ENCODE measurements around the gene EIF2AK2.
A peak's percentile ranks its signal among the peaks of the same experiment; 100 is the strongest.

The EIF2AK2 gene

DNA sequence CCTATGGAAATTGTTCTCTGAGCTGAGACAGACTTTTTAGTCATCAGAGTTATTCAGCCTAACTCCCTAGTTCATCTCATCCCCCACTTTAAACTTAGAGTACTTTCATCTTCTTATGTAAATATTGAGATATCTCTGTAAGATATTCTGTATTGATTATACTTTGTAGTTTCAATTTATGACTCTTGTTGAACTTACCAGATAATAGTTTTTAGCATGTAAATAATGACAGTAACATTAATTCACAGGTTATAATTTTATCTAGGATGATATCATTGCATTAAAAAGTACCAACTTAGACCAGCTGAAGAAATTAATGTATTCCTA lies 14.8 kb upstream of the EIF2AK2 start:
- no peak for DNase-seq (ENCODE audit: low read depth in 2 of 2, low spot score in 1 of 2)

DNA sequence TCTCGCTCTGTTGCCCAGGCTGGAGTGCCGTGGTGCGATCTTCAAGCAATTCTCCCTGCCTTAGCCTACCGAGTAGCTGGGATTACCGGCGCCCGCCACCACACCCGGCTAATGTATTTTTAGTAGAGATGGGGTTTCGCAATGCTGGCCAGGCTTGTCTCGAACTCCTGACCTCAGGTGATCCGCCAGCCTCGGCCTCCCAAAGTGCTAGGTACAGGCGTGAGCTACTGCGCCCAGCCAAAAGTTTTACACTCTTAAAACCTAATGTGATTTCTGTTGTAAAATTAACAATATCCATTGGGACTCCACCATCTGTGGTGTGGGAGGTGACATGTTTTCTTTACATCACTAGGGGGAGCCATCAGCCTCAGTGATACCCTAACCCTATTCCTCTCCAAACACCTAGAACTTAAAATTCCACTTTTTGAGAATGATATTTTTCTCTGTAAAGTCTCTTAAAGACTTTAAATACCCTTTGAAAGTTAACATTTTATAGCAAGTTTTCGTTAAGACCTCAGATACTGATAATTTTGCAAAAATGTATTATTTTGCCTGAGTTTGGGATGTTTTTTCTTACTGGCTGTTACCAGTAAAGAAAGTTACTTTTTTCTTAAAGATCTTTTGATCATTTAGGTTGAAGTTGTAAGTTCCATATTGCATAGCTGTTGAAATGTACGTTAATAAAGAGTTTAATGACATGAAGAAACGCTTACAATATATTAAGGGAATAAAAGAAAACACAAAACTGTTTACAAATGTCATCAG lies 11.6 kb upstream of the EIF2AK2 start:
- DNase-seq (ENCODE audit: low read depth in 2 of 2, low spot score in 1 of 2): no peak

DNA sequence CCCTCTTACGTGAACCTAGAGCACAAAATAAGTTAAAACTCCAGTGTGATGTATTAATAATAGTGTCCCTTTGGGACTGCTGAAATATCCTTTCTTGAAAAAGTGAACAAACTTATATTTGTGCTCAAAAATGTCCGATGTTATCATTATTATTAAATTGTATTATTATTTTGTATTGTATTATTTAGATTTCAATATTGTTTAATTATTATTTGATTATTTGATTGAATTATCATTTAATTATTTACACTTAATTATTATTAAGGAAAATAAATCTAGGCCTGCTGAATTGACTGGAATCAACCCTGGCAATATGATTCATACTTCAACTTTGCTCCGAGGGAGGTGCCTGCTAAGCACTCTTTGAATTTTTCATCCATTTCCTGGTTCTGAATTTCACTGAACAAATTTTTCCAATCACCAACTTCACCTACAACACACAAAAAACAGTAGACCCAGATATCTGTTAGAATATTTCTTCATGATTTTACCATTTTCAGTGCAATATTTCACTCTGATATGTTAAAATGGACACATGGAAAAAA lies 10.9 kb upstream of the EIF2AK2 start:
- DNase-seq (ENCODE audit: low read depth in 2 of 2, low spot score in 1 of 2): no peak

DNA sequence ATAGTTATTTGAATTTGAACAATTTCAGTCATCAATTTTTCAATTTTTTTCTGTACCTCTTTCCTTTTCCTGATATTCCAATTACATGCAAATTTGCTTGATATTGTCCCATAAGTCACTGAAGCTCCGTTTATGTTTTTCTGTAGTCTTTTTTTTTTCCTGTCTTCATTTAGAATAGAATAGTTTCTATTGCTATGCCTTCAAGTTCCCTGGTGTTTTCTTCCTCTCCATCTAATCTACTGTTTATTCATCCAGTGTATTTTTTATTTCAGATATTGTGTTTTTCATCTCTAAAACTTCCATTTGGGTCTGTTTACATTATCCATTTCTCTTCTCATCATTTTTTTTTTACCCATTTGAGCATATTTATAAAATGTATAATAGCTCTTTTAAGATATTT lies 8.0 kb upstream of the EIF2AK2 start:
- DNase-seq (ENCODE audit: low read depth in 2 of 2, low spot score in 1 of 2): no peak

DNA sequence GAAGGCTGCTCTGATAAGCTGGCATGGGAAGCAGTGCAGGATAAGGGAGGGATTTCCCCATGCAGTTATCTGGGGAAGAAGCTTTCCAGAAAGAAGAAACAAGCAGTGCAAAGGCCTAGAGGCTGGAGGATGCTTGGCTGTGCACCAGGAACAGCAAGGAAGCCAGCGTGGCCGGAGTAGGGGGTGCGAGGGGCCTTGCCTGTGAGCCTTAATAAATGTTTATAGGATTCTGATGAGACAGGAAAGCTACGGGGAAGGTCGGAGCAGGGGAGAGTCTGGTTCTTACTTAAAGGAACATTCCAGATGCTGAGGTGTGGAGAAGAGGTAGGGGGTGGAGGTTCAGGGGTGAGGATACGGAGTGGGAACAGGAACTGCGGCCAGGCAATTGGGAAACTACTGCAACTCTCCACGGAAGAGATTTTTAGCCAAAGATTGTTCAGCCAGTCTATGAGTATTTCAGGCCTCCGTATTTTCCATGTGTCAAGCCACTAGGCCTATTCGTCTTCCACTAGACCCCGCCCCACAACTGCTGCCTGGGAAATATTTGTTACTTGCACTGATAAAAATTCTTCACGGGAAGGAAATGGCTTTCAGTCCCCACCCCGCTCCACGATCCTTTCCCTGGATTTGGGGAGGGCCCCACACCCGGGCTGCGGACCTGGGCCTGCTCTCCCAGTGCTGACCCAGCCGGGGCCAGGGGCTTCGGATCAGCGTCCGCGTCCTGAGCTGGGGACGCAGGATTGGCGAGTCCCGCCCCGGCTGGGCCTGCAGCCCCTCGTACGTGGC lies 516 bp downstream of the EIF2AK2 start:
- peak in 1 of 2 donors; percentile 9 for DNase-seq (ENCODE audit: low read depth in 2 of 2, low spot score in 1 of 2)

DNA sequence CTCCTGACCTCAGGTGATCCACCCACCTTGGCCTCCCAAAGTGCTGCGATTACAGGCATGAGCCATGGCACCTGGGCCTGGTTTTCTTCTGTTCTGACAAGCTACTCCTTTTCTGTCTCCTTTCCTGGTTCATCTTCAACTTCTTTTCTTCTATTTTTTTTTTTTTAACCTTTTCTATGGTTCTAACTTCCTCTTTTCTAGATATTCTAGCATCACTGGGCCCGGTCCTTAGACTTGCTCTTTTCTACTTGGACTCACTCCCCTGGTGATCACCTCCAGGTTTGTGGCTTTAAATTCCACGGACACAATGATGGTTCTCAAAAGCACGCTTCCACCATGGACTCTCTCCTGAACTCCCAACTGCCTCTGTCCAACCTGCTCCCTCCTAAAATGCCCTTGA lies 2.0 kb downstream of the EIF2AK2 start:
- DNase-seq (ENCODE audit: low read depth in 2 of 2, low spot score in 1 of 2): no peak

DNA sequence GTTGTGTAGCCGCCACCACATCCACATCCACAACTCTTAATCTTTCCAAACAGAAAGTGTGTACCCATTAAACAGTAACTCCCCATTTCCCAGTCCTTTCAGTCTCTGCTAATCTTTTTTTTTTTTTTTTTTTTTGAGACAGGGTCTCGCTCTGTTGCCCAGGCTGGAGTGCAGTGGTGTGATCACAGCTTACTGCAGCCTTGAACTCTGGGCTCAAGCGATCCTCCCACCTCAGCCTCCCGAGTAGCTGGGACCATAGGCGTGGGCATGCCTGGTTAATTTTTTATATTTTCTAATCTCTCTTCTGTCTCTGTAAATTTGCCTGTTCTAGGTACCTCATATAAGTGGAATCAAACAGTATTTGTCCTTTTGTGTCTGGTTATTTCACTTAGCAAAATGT lies 3.6 kb downstream of the EIF2AK2 start:
- no peak for DNase-seq (ENCODE audit: low read depth in 2 of 2, low spot score in 1 of 2)

DNA sequence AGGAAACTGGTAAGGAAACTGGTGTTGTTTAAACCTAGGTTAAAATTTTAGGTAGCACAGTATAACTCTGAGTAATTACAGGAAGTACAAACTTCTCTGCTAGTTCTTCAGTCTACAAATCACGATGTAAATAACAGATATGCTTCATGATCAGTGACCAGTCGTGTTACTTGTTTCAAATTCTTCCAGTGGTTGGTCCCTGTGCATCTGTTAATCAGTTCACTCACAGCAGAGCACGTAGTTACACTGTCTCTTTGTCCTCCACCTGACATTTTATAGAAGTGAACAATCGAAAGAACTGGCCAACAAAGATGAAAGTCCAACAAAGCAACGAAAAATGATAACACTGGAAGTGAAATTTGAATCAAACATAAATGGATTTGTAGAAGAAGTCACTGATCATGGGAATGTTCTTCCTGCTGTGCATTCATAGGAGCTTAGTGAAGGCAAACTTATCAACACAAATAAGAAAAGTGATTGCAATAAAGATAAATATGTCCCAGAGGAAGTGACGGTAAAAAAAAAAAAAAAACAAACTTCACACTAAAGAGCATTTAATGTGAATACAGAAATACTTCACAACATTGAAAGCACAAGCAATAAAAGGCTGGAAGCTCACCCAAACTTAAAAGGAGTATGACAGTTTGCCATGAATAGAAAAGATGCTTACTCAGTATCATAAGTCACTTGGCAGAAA lies 7.0 kb downstream of the EIF2AK2 start:
- DNase-seq (ENCODE audit: low read depth in 2 of 2, low spot score in 1 of 2): no peak

DNA sequence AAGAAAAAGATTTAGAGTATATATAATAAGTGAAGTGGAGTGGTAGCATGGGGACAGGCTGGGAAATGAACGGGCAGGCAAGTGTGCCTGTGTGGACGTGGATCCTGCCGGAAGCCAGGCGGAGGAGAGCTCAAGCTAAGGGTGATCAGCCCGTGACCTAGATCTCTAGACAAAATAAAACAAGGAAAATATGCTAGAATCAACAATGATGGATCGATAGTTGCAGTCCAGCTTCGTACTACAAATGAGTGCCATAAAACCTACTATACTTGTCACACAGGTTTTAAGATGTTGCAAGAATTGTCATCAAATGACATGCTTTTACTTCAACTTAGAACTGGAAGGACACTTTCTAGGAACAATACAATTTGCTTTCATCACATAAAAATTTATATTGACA lies 8.5 kb downstream of the EIF2AK2 start:
- no peak for DNase-seq (ENCODE audit: low read depth in 2 of 2, low spot score in 1 of 2)

DNA sequence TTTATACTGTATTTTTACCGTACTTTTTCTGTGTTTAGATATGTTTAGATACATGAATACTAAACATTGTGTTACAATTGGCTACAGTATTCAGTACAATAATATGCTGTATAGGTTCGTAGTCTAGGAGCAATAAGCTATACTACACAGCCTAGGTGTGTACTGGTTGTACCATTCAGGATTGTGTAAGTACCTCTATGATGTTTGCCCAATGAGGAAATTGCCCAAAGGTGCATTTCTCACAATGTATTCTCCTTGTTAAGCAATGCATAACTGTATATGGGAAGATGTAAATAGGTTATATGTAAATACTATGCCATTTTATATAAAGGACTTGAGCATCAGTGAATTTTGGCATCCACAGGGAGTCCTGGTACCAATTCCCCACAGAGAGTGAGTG lies 10.7 kb downstream of the EIF2AK2 start:
- DNase-seq (ENCODE audit: low read depth in 2 of 2, low spot score in 1 of 2): no peak

DNA sequence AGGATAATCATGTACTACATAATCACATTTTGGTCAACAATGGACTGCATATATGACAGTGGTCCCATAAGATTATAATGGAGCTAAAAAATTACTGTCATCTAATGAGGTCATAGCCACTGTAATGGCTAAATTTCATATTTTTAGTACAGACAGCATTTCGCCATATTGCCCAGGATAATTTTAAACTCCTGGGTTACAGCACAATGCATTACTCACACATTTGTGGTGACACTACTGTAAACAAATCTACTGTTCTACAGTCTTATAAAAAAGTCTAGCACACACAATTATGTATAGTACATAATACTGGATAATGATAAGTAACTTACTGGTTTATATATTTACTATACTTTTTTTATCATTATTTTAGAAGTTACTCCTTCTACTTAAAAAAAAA lies 12.8 kb downstream of the EIF2AK2 start:
- DNase-seq (ENCODE audit: low read depth in 2 of 2, low spot score in 1 of 2): no peak

DNA sequence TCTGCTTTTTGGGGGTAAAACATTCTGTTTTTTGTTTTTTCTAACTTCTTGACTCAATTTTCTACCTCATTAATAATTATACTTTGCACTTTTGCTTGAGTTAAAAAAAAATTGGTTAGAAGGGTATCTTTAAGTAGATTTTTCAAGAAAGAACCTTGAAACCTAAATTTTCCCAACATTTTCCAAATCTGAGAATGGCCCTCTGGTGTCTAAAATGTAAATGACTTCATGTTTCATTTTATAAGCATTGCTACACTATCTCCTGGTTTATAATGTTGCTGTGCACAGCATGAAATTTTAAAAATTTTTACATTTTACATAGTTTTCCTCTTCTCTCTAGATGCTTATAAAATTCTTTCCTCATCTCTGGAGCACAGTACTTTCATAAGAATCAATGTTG lies 14.2 kb downstream of the EIF2AK2 start:
- DNase-seq (ENCODE audit: low read depth in 2 of 2, low spot score in 1 of 2): no peak

DNA sequence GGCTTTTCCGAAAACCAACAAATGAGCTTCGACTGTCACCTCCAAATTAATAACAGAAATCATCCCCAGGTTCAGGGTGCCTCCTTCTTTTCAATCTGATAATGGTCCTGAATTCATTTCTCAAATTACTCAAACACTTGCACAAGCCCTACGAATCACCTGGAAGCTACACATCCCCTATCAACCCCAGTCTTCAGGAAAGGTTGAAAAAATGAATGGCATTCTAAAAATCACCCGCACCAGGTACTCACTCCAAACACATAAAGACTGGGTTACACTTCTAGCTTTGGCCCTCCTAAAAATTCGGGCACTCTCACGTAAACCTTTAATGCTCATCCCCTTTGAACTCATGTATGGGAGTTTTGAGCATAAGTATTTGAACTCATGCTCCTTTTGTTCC lies 23.9 kb downstream of the EIF2AK2 start:
- DNase-seq (ENCODE audit: low read depth in 2 of 2, low spot score in 1 of 2): no peak

DNA sequence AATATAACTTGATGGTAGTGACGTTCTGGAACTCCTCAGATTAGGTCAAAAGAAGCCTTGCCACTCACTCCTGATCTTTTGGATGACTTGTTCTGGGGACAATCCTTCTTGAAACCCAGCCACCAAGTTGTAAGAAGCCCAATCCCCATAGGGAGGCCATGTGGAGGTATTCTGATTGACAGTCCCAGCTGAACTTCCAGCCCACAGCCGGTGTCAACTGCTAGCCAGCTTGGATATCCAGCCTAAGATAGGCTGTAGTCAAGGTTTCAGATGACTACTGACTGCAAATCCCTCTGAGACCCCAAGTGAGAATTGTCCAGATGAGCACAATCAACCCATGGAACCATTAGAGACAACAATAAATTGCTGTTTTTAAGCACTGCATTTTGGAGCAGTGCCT lies 31.4 kb downstream of the EIF2AK2 start:
- no peak for DNase-seq (ENCODE audit: low read depth in 2 of 2, low spot score in 1 of 2)

DNA sequence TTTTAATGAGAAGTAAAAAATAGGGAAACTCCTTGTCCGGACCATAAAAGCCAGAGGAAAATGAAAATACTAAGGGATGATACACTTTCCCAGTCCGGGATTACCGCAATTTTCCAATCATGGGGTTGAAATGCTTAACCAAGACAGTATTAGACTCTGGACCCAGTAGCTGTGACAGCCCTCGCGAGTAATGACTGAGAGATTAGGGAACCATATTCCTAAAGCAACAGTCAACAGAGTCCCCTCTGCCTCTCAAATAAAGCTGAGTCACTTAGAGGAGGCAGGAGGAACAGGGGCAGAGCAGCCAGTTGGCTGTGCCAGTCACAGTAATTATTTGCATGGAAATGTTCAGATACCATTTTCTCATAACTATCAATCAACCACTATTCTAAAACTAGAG lies 37.6 kb downstream of the EIF2AK2 start:
- DNase-seq (ENCODE audit: low read depth in 2 of 2, low spot score in 1 of 2): no peak

DNA sequence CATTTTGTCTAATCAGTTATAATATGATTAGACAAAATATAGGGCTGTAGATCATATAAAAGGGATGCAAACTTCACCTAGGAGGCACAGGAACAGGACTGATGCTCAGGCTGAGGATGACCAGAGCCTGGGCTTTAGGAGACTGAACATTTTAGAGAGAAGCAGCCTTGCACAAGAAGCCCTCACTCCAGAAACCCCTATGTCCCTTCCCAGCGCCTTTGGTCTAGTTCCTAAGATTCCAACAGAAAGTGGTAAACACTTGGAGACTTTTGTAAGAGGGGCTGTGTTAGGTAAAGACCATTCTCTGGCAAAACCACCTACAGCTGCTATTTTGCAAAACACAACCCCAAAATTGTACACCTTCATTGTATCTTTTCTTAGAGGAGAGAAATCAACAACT lies 39.2 kb downstream of the EIF2AK2 start:
- no peak for DNase-seq (ENCODE audit: low read depth in 2 of 2, low spot score in 1 of 2)

DNA sequence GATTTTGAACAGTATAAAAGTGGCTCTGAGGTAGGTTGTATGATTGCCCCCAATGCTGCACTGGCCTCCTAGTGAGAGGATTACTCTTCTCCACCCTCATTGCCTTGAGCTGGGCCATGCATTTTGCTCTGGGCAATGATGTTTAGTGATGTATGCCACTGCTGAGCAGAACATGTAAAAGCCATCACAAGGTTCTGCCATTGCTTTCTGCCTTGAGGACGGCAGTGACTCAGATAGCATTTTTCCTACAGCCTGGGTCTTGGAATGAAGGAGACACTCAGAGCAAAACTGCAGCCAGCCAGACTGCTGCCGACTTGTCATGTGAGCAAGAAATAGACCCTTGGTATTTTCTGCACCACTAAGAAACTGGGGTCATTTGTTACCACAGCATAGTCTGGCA lies 44.8 kb downstream of the EIF2AK2 start:
- no peak for DNase-seq (ENCODE audit: low read depth in 2 of 2, low spot score in 1 of 2)

DNA sequence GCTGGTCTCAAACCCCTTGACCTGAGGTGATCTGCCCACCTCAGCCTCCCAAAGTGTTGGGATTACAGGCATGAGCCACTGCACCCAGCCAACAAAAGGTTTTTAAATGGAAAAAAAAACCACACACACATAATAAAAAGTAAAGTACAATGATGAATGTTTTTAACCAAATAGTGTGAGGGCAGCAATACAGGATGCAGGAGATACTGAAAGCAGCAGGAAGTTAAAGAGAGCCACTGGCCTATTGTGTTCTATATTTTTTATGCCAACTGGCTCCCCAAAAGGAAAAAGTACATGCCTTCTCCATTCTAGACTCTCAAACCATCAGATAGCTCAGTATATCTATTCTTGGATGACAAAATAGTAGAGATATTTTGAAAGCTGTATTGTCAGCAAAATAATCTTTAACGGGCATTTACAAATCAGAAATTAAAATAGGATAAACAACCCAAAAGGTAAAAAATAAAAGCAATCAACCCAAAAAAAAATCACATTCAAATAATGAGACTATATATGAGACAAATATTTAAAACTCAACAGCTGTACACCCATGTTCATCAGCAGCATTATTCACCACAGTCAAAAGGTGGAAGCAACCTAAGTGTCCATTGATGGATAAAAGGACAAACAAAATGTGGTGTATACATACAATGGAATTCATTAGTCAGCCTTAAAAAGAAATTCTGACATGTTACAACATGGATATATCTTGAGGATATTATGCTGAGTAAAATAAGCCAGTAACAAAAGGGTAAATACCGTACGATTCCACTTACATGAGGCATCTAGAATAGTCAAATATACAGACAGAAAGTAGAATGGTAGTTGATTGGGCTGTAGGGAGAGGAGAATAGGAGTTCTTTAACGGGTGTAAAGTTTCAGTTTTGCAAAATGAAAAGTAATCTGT lies 46.2 kb downstream of the EIF2AK2 start:
- DNase-seq (ENCODE audit: low read depth in 2 of 2, low spot score in 1 of 2): no peak

DNA sequence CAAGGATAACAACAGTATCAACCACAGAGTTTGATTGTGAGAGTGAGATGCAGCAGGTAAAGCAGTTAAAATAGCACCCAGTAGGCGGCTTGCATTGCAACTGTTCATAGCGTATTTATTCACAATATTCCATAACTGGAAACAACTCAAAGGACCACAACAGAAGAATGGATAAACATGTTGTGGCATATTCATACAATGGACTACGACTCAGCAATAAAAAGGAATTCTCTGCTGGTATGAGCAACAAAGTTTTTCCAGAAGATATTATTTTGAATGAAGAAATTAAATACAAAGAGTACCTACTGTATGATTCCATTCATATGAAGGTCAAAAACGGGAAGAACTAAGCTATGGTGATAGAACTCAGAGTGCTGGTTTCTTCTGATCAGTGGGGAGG lies 47.3 kb downstream of the EIF2AK2 start:
- no peak for DNase-seq (ENCODE audit: low read depth in 2 of 2, low spot score in 1 of 2)

DNA sequence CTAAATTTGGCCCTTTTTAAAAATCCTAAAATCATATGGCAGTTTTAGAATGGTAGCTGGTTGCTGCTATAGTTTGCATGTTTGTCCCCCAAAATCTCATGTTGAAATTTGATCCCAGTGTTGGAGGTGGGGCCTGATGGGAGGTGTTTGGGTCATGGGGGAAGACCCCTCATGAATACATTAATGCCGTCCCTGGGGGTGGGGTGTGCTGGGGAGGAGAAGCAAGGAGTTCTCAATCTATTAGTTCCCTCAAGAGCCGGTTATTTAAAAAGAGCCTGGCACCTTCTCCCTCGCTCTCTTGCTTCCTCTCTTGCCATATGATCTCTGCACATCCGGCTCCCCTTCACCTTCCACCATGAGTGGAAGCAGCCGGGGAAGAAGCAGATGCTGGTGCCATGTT lies 51.6 kb downstream of the EIF2AK2 start:
- no peak for DNase-seq (ENCODE audit: low read depth in 2 of 2, low spot score in 1 of 2)

DNA sequence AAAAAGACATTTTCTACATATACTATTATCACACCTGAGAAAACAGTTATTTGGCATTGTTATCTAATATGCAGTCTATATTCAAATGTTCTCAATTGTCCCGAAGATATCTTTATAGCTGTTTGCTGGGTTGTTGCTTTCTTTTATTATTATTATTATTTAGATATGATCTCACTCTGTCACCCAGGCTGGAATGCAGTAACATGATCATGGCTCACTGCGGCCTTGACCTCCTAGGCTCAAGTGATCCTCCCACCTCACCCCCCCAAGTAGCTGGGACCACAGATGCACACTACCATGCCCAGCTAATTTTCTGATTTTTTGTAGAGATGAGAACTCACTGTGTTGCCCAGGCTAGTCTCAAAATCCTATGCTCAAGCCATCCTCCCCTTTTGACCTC lies 52.6 kb downstream of the EIF2AK2 start:
- no peak for DNase-seq (ENCODE audit: low read depth in 2 of 2, low spot score in 1 of 2)

Measured in stimulated activated CD8-positive, alpha-beta memory T cell treated with anti-CD3 and anti-CD28 coated beads, Interleukin-4, amount 100 ng/mL, for 4 hours (primary cell).